H1 (cell line): Measurements from ENCODE around the gene GALNT5. TPM values are rescaled to one million over a fixed set of nuclear protein-coding genes. Genes with fewer than 3 reads are reported as not detected.

Experiments
- CTCF ChIA-PET: fragments of 300-600 bp; sonication (Branson Sonifier 250); formaldehyde crosslinking; loops from one replicate; lab custom pipeline; 2021; ENCODE audit not compliant: partially characterized antibody; lab: Charles Lee
- POLR2A ChIA-PET: fragments of 300-600 bp; sonication (Branson Sonifier 250); formaldehyde crosslinking; loops from one replicate; lab custom pipeline; 2021; ENCODE audit warnings: inconsistent platforms; ENCODE audit not compliant: partially characterized antibody; lab: Charles Lee
- DNase-seq, 2 experiments: peaks; one replicate each; pipeline versions ENCODE4 v3.0.0 to v3.0.0-alpha.2; 2010 to 2022; ENCODE audit warnings: low spot score in 2 of 2, low read depth in 1 of 2, mixed read lengths in 1 of 2
- FAIRE-seq: peaks from 2 replicates; lab custom pipeline; 2011; peaks lifted over from hg19 to GRCh38; lab: Jason Lieb, UNC
- H2AFZ ChIP-seq: 2 replicates; pipeline ENCODE4 v1.8.1; 2012; ENCODE audit warnings: low read length, inconsistent platforms
- H2AK5ac ChIP-seq: 2 replicates; pipeline ENCODE4 v1.6.1; 2013; ENCODE audit warnings: low read depth, low read length
- H2BK120ac ChIP-seq: replicated peaks from 2 replicates; pipeline ENCODE3; 2013; ENCODE audit warnings: low read depth, low read length, inconsistent platforms
- H2BK12ac ChIP-seq: 2 replicates; pipeline ENCODE4 v1.6.1; 2013; ENCODE audit warnings: low read depth, low read length
- H2BK15ac ChIP-seq: 2 replicates; pipeline ENCODE4 v1.6.1; 2013; ENCODE audit warnings: low read length
- H2BK20ac ChIP-seq: 2 replicates; pipeline ENCODE4 v1.6.1; 2013; ENCODE audit warnings: low read length
- H2BK5ac ChIP-seq: 2 replicates; pipeline ENCODE4 v1.6.1; 2013; ENCODE audit warnings: low read depth, low read length
- H3K14ac ChIP-seq: 2 replicates; pipeline ENCODE4 v1.6.1; 2013; ENCODE audit warnings: inconsistent platforms; ENCODE audit not compliant: insufficient read length
- H3K18ac ChIP-seq: 2 replicates; pipeline ENCODE4 v1.6.1; 2013; ENCODE audit warnings: low read length; ENCODE audit errors: extremely low read depth
- H3K23ac ChIP-seq: 2 replicates; pipeline ENCODE4 v1.6.1; 2013; ENCODE audit warnings: inconsistent platforms; ENCODE audit not compliant: insufficient read length
- H3K23me2 ChIP-seq: 2 replicates; pipeline ENCODE4 v1.6.1; 2013; ENCODE audit warnings: low read depth, low read length
- H3K27ac ChIP-seq: 2 replicates; pipeline ENCODE4 v1.6.1; 2011; ENCODE audit warnings: low read depth, low read length, inconsistent platforms
- H3K27me3 ChIP-seq, 4 experiments: replicated peaks in 1 of 4; 1 replicate in 1 of 4; 2 replicates in 3 of 4; pipeline versions ENCODE4 v1.6.1 to v1.8.1; 2011 to 2013; ENCODE audit warnings: low read length in 3 of 4, mild to moderate bottlenecking in 3 of 4, inconsistent platforms in 2 of 4, mixed read lengths in 2 of 4, moderate library complexity in 1 of 4; ENCODE audit not compliant: control insufficient read depth in 3 of 4, insufficient read depth in 3 of 4; ENCODE audit errors: extremely low read depth in 1 of 4
- H3K36me3 ChIP-seq, 4 experiments: 2 replicates each; pipeline versions ENCODE4 v1.6.1 to v1.8.1; 2011 to 2013; ENCODE audit warnings: mild to moderate bottlenecking in 4 of 4, low read length in 3 of 4, moderate library complexity in 2 of 4, control low read depth in 1 of 4, inconsistent platforms in 1 of 4; ENCODE audit not compliant: insufficient read depth in 4 of 4, control insufficient read depth in 2 of 4
- H3K4ac ChIP-seq: replicated peaks from 2 replicates; pipeline ENCODE3; 2013; ENCODE audit warnings: low read length, low read depth, mixed read lengths, inconsistent platforms; ENCODE audit not compliant: insufficient read length
- H3K4me1 ChIP-seq, 4 experiments: replicated peaks in 1 of 4; 1 replicate in 1 of 4; 2 replicates in 3 of 4; pipeline versions ENCODE4 v1.6.1 to v1.8.1; 2011 to 2013; ENCODE audit warnings: low read length in 3 of 4, inconsistent platforms in 2 of 4, mixed read lengths in 1 of 4; ENCODE audit not compliant: insufficient read depth in 4 of 4, control insufficient read depth in 3 of 4
- H3K4me2 ChIP-seq, 2 experiments: 2 replicates each; pipeline versions ENCODE4 v1.6.1 to v1.8.1; 2011 to 2013; ENCODE audit warnings: low read depth in 2 of 2, low read length in 2 of 2, control low read depth in 1 of 2, inconsistent platforms in 1 of 2, mild to moderate bottlenecking in 1 of 2; ENCODE audit not compliant: insufficient read depth in 1 of 2
- H3K4me3 ChIP-seq, 4 experiments: fragments of 200-600, 300-600 bp in 1 of 4; sonication (generic), shearing (Covaris generic), sonication (Bioruptor Twin) in 1 of 4; 2 replicates each; pipeline versions ENCODE4 v1.5.1 to v1.8.1; 2011 to 2016; ENCODE audit warnings: low read length in 4 of 4, low read depth in 3 of 4, control low read depth in 2 of 4, inconsistent platforms in 2 of 4, mild to moderate bottlenecking in 2 of 4, mixed read lengths in 1 of 4, moderate library complexity in 1 of 4; ENCODE audit not compliant: insufficient read depth in 2 of 4; ENCODE audit errors: extremely low read depth in 1 of 4
- H3K56ac ChIP-seq: replicated peaks from 2 replicates; pipeline ENCODE3; 2013; ENCODE audit warnings: low read depth, mild to moderate bottlenecking, mixed read lengths, low read length, inconsistent platforms; ENCODE audit not compliant: insufficient read length
- H3K79me1 ChIP-seq: 2 replicates; pipeline ENCODE4 v1.6.1; 2013; ENCODE audit warnings: low read depth, low read length, control low read depth
- H3K79me2 ChIP-seq, 2 experiments: 2 replicates each; pipeline versions ENCODE4 v1.6.1 to v1.8.1; 2012 to 2013; ENCODE audit warnings: low read length in 2 of 2, mild to moderate bottlenecking in 2 of 2, inconsistent platforms in 1 of 2; ENCODE audit not compliant: insufficient read depth in 2 of 2, control insufficient read depth in 1 of 2
- H3K9ac ChIP-seq, 4 experiments: replicated peaks in 1 of 4; 1 replicate in 1 of 4; 2 replicates in 3 of 4; pipeline versions ENCODE4 v1.6.1 to v1.8.1; 2011 to 2013; ENCODE audit warnings: low read depth in 3 of 4, low read length in 3 of 4, control low read depth in 2 of 4, mild to moderate bottlenecking in 2 of 4, moderate library complexity in 2 of 4, inconsistent platforms in 1 of 4; ENCODE audit errors: extremely low read depth in 1 of 4
- H3K9me3 ChIP-seq, 2 experiments: 2 replicates each; pipeline versions ENCODE4 v1.6.1 to v1.8.1; 2012 to 2013; ENCODE audit warnings: mild to moderate bottlenecking in 2 of 2, moderate library complexity in 2 of 2, control low read depth in 1 of 2, inconsistent platforms in 1 of 2, low read depth in 1 of 2, low read length in 1 of 2, mixed read lengths in 1 of 2; ENCODE audit not compliant: insufficient read depth in 2 of 2
- H4K20me1 ChIP-seq, 2 experiments: replicated peaks in 1 of 2; 2 replicates each; pipeline versions ENCODE3 to v1.8.1; 2011 to 2013; ENCODE audit warnings: inconsistent platforms in 2 of 2, low read length in 2 of 2, mild to moderate bottlenecking in 1 of 2; ENCODE audit not compliant: insufficient read depth in 2 of 2, control insufficient read depth in 1 of 2
- H4K5ac ChIP-seq: 2 replicates; pipeline ENCODE4 v1.6.1; 2013; ENCODE audit warnings: low read length, low read depth, mixed read lengths, inconsistent platforms; ENCODE audit not compliant: insufficient read length
- H4K8ac ChIP-seq: 2 replicates; pipeline ENCODE4 v1.8.0; 2013; ENCODE audit warnings: mild to moderate bottlenecking, moderate library complexity, low read length, inconsistent platforms; ENCODE audit not compliant: insufficient read depth; ENCODE audit errors: extremely low read depth
- H4K91ac ChIP-seq: replicated peaks from 2 replicates; pipeline ENCODE3; 2013; ENCODE audit warnings: low read length, mixed read lengths, inconsistent platforms; ENCODE audit not compliant: insufficient read length
- ASH2L ChIP-seq: fragments of 200-600, 300-600 bp; sonication (generic); IDR thresholded peaks from one replicate; pipeline ENCODE4 v1.7.1; 2017; ENCODE audit warnings: low read length
- BRCA1 ChIP-seq: IDR thresholded peaks from 2 replicates; pipeline ENCODE4 v1.6.1; 2012; ENCODE audit warnings: low read depth, low read length, improper control_type of control experiment
- CBX5 ChIP-seq: fragments of 300-800, 300-1000 bp; sonication (generic); IDR thresholded peaks from 2 replicates; pipeline ENCODE4 v1.7.1; 2016; ENCODE audit warnings: antibody characterized with exemption, low read length, low read depth
- CEBPB ChIP-seq: IDR thresholded peaks from 2 replicates; pipeline ENCODE4 v1.6.1; 2012; ENCODE audit warnings: low read depth, low read length
- CTBP2 ChIP-seq: IDR thresholded peaks from 2 replicates; pipeline ENCODE4 v1.7.0; 2011; ENCODE audit warnings: borderline replicate concordance, mild to moderate bottlenecking, moderate library complexity, mixed read lengths, low read length; ENCODE audit not compliant: insufficient read depth, insufficient read length
- EZH2 ChIP-seq: fragments of 200-600 bp; sonication (generic); IDR thresholded peaks from 2 replicates; pipeline ENCODE4 v1.7.1; 2012; ENCODE audit warnings: low read depth, mild to moderate bottlenecking, moderate library complexity, low read length, inconsistent platforms; ENCODE audit not compliant: severe bottlenecking
- HDAC6 ChIP-seq: IDR thresholded peaks from one replicate; pipeline ENCODE4 v1.7.1; 2012; ENCODE audit warnings: low read depth, mild to moderate bottlenecking, inconsistent platforms, low read length, moderate library complexity
- KDM4A ChIP-seq: IDR thresholded peaks from one replicate; pipeline ENCODE4 v1.7.1; 2012; ENCODE audit warnings: low read depth, mild to moderate bottlenecking, moderate library complexity, low read length, inconsistent platforms; ENCODE audit not compliant: severe bottlenecking
- KDM5A ChIP-seq: fragments of 200-600 bp; IDR thresholded peaks from 2 replicates; pipeline ENCODE4 v1.7.1; 2012; ENCODE audit warnings: mild to moderate bottlenecking, low read length, inconsistent platforms, mixed read lengths
- RBBP5 ChIP-seq: IDR thresholded peaks from 2 replicates; pipeline ENCODE4 v1.7.1; 2012; ENCODE audit warnings: low read depth, mild to moderate bottlenecking, inconsistent platforms, low read length, moderate library complexity, borderline replicate concordance
- SP2 ChIP-seq: IDR thresholded peaks from 2 replicates; pipeline ENCODE4 v1.6.1; 2012; ENCODE audit warnings: mild to moderate bottlenecking, low read length, inconsistent platforms
- TAF7 ChIP-seq: optimal IDR thresholded peaks from 2 replicates; pipeline ENCODE3; 2011; ENCODE audit warnings: low read depth, mild to moderate bottlenecking, inconsistent platforms, low read length, moderate library complexity, borderline replicate concordance
- WGBS, 2 experiments: shearing (Covaris generic) in 1 of 2; methylation state at CpG; one replicate each; pipeline versions ENCODE4 v1.1.6 to v1.1.7; 2013 to 2015; ENCODE audit warnings: low lambda C conversion rate in 2 of 2, mixed read lengths in 2 of 2, inconsistent platforms in 1 of 2, low coverage in 1 of 2, missing lambda C conversion rate in 1 of 2; ENCODE audit not compliant: insufficient replicate concordance in 2 of 2, insufficient coverage in 1 of 2, insufficient read length in 1 of 2; ENCODE audit errors: extremely low coverage in 1 of 2, missing lambda C conversion rate in 1 of 2; 5-methylcytosine and 5-hydroxymethylcytosine counted together
- polyA plus RNA-seq, 7 experiments: library from polyadenylated mRNA; depleted of rRNA in 3 of 7; stranded (reverse) in 5 of 7; unstranded in 2 of 7; fragments of >200 nt in 5 of 7; fragments of 200-250 nt in 2 of 7; gene quantifications; 1 replicate in 5 of 7; 2 replicates in 1 of 7; 4 replicates in 1 of 7; pipeline versions ENCODE4 v1.2.1 to v1.2.3, GENCODE V29; 2011 to 2013; ENCODE audit warnings: missing spikeins in 2 of 7, mixed read lengths in 2 of 7
- total RNA-seq: library from RNA; stranded (reverse); fragmentation: NEBNext Ultra II Directional; extraction: Animal tissue kit (Norgen Biotek cat#: 25700); gene quantifications from 2 replicates; pipeline ENCODE4 v1.2.1, GENCODE V29; 2021

Gene GALNT5
- total and polyA plus RNA-seq, 2 of the 8 experiments (the other 6 are each of a cell fraction or from before 2014, with no cell fraction given) = 0.02 to 0.06 TPM

GRCh38 chr2:157271590-157272203, 14.2 kb downstream of the GALNT5 start:
- Histone ChIP-seq H4K20me1 (no peaks in the 10 kb centered on the region), H3K27me3 (no peaks in the 10 kb centered on the region), H2BK15ac (no peak overlapping the region), H2BK120ac (no peak overlapping the region), H3K36me3 (no peaks in the 10 kb centered on the region), H3K79me1 (no peaks in the 10 kb centered on the region), H3K9me3 (no peaks in the 10 kb centered on the region), H2AFZ (no peak overlapping the region), H3K4ac (no peak overlapping the region), H4K91ac (no peak overlapping the region), H3K27ac (no peak overlapping the region), H2AK5ac (no peak overlapping the region), H3K4me1 (no peaks in the 10 kb centered on the region; a peak in 1 of 7 replicates), H4K5ac (no peak overlapping the region), H3K4me2 (no peak overlapping the region), H3K18ac (no peak overlapping the region), H2BK5ac (no peak overlapping the region), H3K14ac (no peak overlapping the region), H3K4me3 (no peak overlapping the region), H2BK20ac (no peak overlapping the region), H3K23me2 (peaks cover 2% of the 10 kb centered on the region; the same call in 1 of the 2 replicates), H2BK12ac (no peak overlapping the region), H3K23ac (no peak overlapping the region), H3K56ac (no peak overlapping the region), H4K8ac (no peak overlapping the region), H3K79me2 (no peaks in the 10 kb centered on the region), H3K9ac (no peak overlapping the region)
- no peak for FAIRE-seq
- POLR2A ChIA-PET = no interaction called here
- TF ChIP-seq KDM4A (no peak), CBX5 (no peak), HDAC6 (no peak), SP2 (no peak), TAF7 (no peak), BRCA1 (no peak), ASH2L (no peak), RBBP5 (no peak), EZH2 (no peak), CEBPB (no peak), KDM5A (no peak), CTBP2 (no peak)
- CTCF ChIA-PET = interaction anchor here (0.9 to 1.2 kb wide), 3 partner anchors 10 to 64 kb away, joined by 3 to 6 read pairs (median 4); no protein-coding TSS in a partner anchor
- no peak for DNase-seq
- WGBS, 2 experiments = 93% methylated on average over 1 of the region's 1 CpG; no CpG with 5 or more reads in 1 of the 2 experiments
